ENCODE measurements around the gene RNU4-1. TPM values are rescaled to one million over a fixed set of nuclear protein-coding genes. Genes with fewer than 3 reads are reported as not detected.

The RNU4-1 gene
- total RNA-seq, 1 donor from 2014 or later, result 5,477 TPM

DNA sequence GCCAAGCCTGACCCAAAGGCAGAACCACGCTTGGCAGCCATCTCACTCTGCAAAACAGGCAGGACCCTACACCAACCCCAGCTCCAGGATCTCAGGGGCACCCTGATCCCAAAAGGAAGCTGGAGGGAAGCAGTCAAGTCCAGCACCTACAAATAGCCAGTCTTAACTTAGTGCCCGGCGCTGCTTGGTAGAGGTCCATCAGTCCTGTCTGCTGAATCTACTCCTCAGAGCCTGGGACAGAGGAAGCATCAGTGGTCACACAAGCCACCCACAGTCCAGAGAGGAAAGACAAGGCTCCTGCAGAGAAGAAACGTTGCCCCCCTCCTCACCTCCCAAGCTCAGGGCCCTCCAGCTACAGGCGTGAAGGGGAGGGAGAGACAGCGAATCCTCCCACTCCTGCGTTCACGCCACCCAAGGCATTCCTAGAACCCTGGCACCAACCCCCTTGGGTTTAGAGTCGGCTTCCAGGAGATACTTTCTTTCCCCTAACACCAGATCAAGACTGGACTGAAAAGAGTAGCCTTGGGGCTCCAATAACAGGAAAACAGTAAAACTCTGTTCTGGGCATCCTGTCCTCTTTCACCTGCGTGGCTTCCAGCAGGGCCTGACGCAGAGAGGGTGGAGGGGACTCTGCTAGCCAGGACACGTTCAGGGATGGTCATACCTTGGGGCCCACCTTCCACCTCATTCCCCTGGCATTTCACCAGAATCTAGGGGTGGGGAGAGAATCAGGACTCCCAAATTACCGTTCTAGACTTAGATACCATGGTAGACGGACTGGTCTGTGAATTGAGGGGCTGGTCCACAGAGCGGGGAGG lies 28.7 kb downstream of the RNU4-1 start:
- H3K36me3 Mint-ChIP-seq, result no peaks in the 10 kb centered on the region
- H3K27ac Mint-ChIP-seq, result peak overlapping the region; percentile 91
- DNase-seq (ENCODE audit: low spot score in 2 of 2, unreplicated experiment in 2 of 2), result no peak
- no peaks in the 10 kb centered on the region for H3K27me3 Mint-ChIP-seq (ENCODE audit: low read depth)
- TF ChIP-seq, protein P1, sequence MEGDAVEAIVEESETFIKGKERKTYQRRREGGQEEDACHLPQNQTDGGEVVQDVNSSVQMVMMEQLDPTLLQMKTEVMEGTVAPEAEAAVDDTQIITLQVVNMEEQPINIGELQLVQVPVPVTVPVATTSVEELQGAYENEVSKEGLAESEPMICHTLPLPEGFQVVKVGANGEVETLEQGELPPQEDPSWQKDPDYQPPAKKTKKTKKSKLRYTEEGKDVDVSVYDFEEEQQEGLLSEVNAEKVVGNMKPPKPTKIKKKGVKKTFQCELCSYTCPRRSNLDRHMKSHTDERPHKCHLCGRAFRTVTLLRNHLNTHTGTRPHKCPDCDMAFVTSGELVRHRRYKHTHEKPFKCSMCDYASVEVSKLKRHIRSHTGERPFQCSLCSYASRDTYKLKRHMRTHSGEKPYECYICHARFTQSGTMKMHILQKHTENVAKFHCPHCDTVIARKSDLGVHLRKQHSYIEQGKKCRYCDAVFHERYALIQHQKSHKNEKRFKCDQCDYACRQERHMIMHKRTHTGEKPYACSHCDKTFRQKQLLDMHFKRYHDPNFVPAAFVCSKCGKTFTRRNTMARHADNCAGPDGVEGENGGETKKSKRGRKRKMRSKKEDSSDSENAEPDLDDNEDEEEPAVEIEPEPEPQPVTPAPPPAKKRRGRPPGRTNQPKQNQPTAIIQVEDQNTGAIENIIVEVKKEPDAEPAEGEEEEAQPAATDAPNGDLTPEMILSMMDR (IDR thresholded peaks at IDR 0.05; ENCODE audit: unreplicated experiment), result no peak
- no peaks in the 10 kb centered on the region for H3K9me3 Mint-ChIP-seq
- H3K4me1 Mint-ChIP-seq, result peaks cover 42% of the 10 kb centered on the region
- peak overlapping the region; percentile 84 for H3K4me3 Mint-ChIP-seq

DNA sequence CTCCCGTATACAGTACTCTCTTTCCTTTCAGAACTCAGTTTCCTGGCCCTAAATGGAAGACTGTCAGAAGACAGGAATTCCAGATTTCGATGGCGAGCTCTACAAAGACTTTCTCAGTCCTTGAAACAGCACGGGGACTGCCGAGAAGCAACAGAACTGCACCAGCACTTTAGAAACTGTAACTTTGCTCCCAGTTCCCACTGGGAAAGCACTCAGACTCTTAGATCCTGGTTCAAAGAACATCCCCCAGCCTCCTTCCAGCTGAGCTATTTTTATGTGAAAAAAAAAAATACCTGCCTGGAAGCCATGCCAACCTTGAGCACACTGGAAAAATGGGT lies 29.3 kb downstream of the RNU4-1 start:
- TF ChIP-seq, protein P1 (IDR thresholded peaks at IDR 0.05; ENCODE audit: unreplicated experiment), result no peak
- peak overlapping the region; percentile 91 for H3K27ac Mint-ChIP-seq
- H3K36me3 Mint-ChIP-seq, result no peaks in the 10 kb centered on the region
- no peaks in the 10 kb centered on the region for H3K9me3 Mint-ChIP-seq
- peaks cover 43% of the 10 kb centered on the region for H3K4me1 Mint-ChIP-seq
- no peaks in the 10 kb centered on the region for H3K27me3 Mint-ChIP-seq (ENCODE audit: low read depth)
- peak overlapping the region; percentile 84 for H3K4me3 Mint-ChIP-seq
- no peak for DNase-seq (ENCODE audit: low spot score in 2 of 2, unreplicated experiment in 2 of 2)

DNA sequence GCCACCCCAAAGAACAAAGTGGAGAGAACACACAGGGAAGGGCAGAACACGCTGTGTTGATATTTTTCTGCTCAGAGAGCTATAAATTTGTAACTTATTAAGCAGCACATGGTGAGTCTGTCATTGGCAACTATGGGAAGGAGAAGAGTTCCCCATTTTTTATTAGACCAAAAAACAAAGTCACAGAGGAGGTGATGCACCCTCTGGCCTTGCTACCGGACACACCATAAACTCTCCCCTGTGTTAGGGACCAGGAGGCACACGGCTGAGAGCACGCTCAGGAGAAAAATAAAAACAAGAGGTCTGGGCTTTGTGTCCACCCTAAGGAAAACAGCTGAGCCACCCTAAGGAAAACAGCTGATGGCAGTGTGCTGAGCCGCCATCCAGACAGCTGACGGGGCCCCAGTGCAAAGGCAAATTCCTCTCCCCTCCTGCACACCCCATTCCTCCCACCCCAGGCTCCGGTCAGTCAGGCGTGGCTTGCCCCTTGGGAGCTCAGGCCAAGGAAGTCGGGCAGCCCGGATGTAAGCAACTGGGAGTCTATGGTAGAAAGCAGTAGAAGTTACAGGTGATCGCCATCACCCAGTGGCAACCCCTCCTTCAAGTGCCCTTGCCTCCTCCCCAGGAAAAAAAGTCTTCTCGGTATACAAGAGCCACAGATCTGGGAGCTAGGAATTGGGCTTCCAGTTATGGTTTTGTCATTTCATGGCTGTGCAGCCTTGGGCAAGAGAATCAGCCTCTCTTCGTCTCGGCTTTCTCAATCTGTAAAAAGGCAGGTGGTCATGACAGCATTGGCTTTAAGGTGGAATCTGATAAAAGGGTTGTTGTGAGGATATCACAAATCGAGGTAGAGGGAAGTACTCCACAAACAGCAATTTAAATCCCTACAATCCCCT lies 29.9 kb downstream of the RNU4-1 start:
- Mint-ChIP-seq H3K9me3 (no peaks in the 10 kb centered on the region), H3K27me3 (ENCODE audit: low read depth) (no peaks in the 10 kb centered on the region), H3K4me1 (peaks cover 49% of the 10 kb centered on the region), H3K4me3 (peak overlapping the region; percentile 84), H3K27ac (peak overlapping the region; percentile 92), H3K36me3 (no peaks in the 10 kb centered on the region)
- no peak for DNase-seq (ENCODE audit: low spot score in 2 of 2, unreplicated experiment in 2 of 2)
- TF ChIP-seq, protein P1 (IDR thresholded peaks at IDR 0.05; ENCODE audit: unreplicated experiment), result no peak

GRCh38 chr12:120261951-120262851 lies 30.8 kb downstream of the RNU4-1 start:
- peak overlapping the region; percentile 84 for H3K4me3 Mint-ChIP-seq
- no peaks in the 10 kb centered on the region for H3K27me3 Mint-ChIP-seq (ENCODE audit: low read depth)
- H3K4me1 Mint-ChIP-seq, result peaks cover 58% of the 10 kb centered on the region
- no peaks in the 10 kb centered on the region for H3K36me3 Mint-ChIP-seq
- peak overlapping the region; percentile 92 for H3K27ac Mint-ChIP-seq
- TF ChIP-seq, protein P1 (IDR thresholded peaks at IDR 0.05; ENCODE audit: unreplicated experiment), result no peak
- no peaks in the 10 kb centered on the region for H3K9me3 Mint-ChIP-seq
- no peak for DNase-seq (ENCODE audit: low spot score in 2 of 2, unreplicated experiment in 2 of 2)

DNA sequence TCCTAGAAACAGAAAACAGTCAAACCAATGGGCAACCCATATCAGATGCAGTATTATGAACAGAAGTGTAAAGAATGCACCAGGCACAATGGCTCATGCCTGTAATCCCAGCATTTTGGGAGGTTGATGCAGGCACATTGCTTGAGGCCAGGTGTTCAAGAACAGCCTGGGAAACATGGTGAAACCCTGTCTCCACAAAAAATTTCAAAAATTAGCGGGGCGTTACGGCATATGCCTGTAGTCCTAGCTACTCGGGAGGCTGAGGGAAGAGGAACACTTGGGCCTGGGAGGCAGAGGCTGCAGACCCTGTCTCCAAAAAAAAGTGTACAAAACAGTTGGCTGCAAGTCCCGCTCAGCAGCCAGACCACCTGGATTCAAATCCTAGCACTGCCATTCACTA lies 32.4 kb downstream of the RNU4-1 start:
- no peaks in the 10 kb centered on the region for H3K27me3 Mint-ChIP-seq (ENCODE audit: low read depth)
- no peaks in the 10 kb centered on the region for H3K9me3 Mint-ChIP-seq
- no peaks in the 10 kb centered on the region for H3K36me3 Mint-ChIP-seq
- no peak for DNase-seq (ENCODE audit: low spot score in 2 of 2, unreplicated experiment in 2 of 2)
- H3K4me3 Mint-ChIP-seq, result no peak overlapping the region
- TF ChIP-seq, protein P1 (IDR thresholded peaks at IDR 0.05; ENCODE audit: unreplicated experiment), result no peak
- H3K27ac Mint-ChIP-seq, result no peak overlapping the region
- peaks cover 66% of the 10 kb centered on the region for H3K4me1 Mint-ChIP-seq

Data from mesothelial cell of epicardium (in vitro differentiated cells).